ENCODE results near the gene ELF5. TPM values are rescaled to one million over a fixed set of nuclear protein-coding genes. Genes with fewer than 3 reads are reported as not detected.

The ELF5 gene
- total RNA-seq, 1 donor from 2014 or later, result 20.2 TPM

- H3K9me3 ChIP-seq, result no peaks in the 10 kb centered on the region
- ATAC-seq (no peak), DNase-seq (no peak)
- no peak for TF ChIP-seq CTCF (IDR thresholded peaks at IDR 0.05)
- no peaks in the 10 kb centered on the region for H3K27me3 ChIP-seq (ENCODE audit: low read depth)
- H3K4me3 ChIP-seq, result no peak overlapping the region
- H3K36me3 ChIP-seq, result no peaks in the 10 kb centered on the region
- intact Hi-C loops (cut with DNase I), result no loop called here
- H3K4me1 ChIP-seq, result no peaks in the 10 kb centered on the region
- no peak overlapping the region for H3K27ac ChIP-seq
Measured at GRCh38 chr11:34540870-34541269, 27.3 kb upstream of the ELF5 start.

- intact Hi-C loops (cut with DNase I), result no loop called here
- no peak overlapping the region for H3K4me3 ChIP-seq
Measured at GRCh38 chr11:34537636-34538035, 24.0 kb upstream of the ELF5 start.

GRCh38 chr11:34536056-34536455, 22.5 kb upstream of the ELF5 start:
- no peak overlapping the region for H3K27ac ChIP-seq
- no peaks in the 10 kb centered on the region for H3K36me3 ChIP-seq
- no peak overlapping the region for H3K4me3 ChIP-seq
- H3K27me3 ChIP-seq (ENCODE audit: low read depth), result no peaks in the 10 kb centered on the region
- intact Hi-C loops (cut with DNase I), result no loop called here
- ATAC-seq (no peak), DNase-seq (no peak)
- no peak for TF ChIP-seq CTCF (IDR thresholded peaks at IDR 0.05)
- no peaks in the 10 kb centered on the region for H3K4me1 ChIP-seq
- peaks cover 7% of the 10 kb centered on the region for H3K9me3 ChIP-seq

More at GRCh38 chr11:34537636-34538035, 24.0 kb upstream of the ELF5 start:
- no peaks in the 10 kb centered on the region for H3K36me3 ChIP-seq
- H3K9me3 ChIP-seq, result peaks cover 7% of the 10 kb centered on the region
- no peaks in the 10 kb centered on the region for H3K27me3 ChIP-seq (ENCODE audit: low read depth)
- no peaks in the 10 kb centered on the region for H3K4me1 ChIP-seq
- DNase-seq, result no peak
- ATAC-seq, result no peak
- H3K27ac ChIP-seq, result no peak overlapping the region
- no peak for TF ChIP-seq CTCF (IDR thresholded peaks at IDR 0.05)

GRCh38 chr11:34534826-34535225, 21.2 kb upstream of the ELF5 start:
- no peak overlapping the region for H3K4me3 ChIP-seq
- no peak overlapping the region for H3K27ac ChIP-seq
- H3K36me3 ChIP-seq, result no peaks in the 10 kb centered on the region
- ATAC-seq, result no peak
- intact Hi-C loops (cut with DNase I), result no loop called here
- no peak for DNase-seq
- no peaks in the 10 kb centered on the region for H3K4me1 ChIP-seq
- no peak for TF ChIP-seq CTCF (IDR thresholded peaks at IDR 0.05)
- peaks cover 7% of the 10 kb centered on the region for H3K9me3 ChIP-seq
- no peaks in the 10 kb centered on the region for H3K27me3 ChIP-seq (ENCODE audit: low read depth)

GRCh38 chr11:34531663-34532062, 18.1 kb upstream of the ELF5 start:
- intact Hi-C loops (cut with DNase I), result no loop called here
- ATAC-seq, result no peak
- peaks cover 7% of the 10 kb centered on the region for H3K9me3 ChIP-seq

More at GRCh38 chr11:34531663-34532062, 18.1 kb upstream of the ELF5 start:
- no peak for TF ChIP-seq CTCF (IDR thresholded peaks at IDR 0.05)
- Histone ChIP-seq H3K27me3 (ENCODE audit: low read depth) (no peaks in the 10 kb centered on the region), H3K27ac (no peak overlapping the region), H3K4me1 (no peaks in the 10 kb centered on the region), H3K4me3 (no peak overlapping the region), H3K36me3 (no peaks in the 10 kb centered on the region)
- DNase-seq, result no peak
